Ovary (tissue), 9 donors: ENCODE data around the gene AMOTL2. TPM values are rescaled to one million over a fixed set of nuclear protein-coding genes. Genes with fewer than 3 reads are reported as not detected.

Experiments used
- DNase-seq, 5 donors: peaks; one replicate each; pipeline ENCODE4 v3.0.0-alpha.2; 2019 to 2020
- H3K27ac ChIP-seq, 2 donors: fragments of 200-600 bp; one replicate each; pipeline versions ENCODE4 v1.5.1 to v1.8.0; 2019 to 2022
- H3K27me3 ChIP-seq: fragments of 200-600 bp; one replicate; pipeline ENCODE4 v1.8.0; 2022
- H3K36me3 ChIP-seq: fragments of 200-600 bp; sonication (generic); one replicate; pipeline ENCODE4 v1.5.1; 2019
- H3K4me1 ChIP-seq: one replicate; pipeline ENCODE4 v1.8.1; 2013; ENCODE audit warnings: mild to moderate bottlenecking, moderate library complexity; ENCODE audit not compliant: insufficient read depth
- H3K4me3 ChIP-seq: fragments of 200-600 bp; sonication (generic); one replicate; pipeline ENCODE4 v1.5.1; 2017
- H3K9me3 ChIP-seq, 2 donors: fragments of 200-600 bp in 1 of 2; sonication (generic) in 1 of 2; one replicate each; pipeline versions ENCODE4 v1.5.1 to v1.8.1; 2013 to 2019; ENCODE audit warnings: mild to moderate bottlenecking in 1 of 2, moderate library complexity in 1 of 2
- CTCF ChIP-seq, 3 donors: fragments of 450-650 bp in 2 of 3; fragments of 200-600 bp in 1 of 3; IDR thresholded peaks; one replicate each; pipeline versions ENCODE4 v1.5.1 to v1.8.0; 2016 to 2022; ENCODE audit warnings: antibody characterized with exemption in 3 of 3, mild to moderate bottlenecking in 1 of 3
- EP300 ChIP-seq: sonication (generic); formaldehyde crosslinking; IDR thresholded peaks from one replicate; pipeline ENCODE4 v1.6.1; 2017; ENCODE audit warnings: antibody characterized with exemption
- POLR2A ChIP-seq: fragments of 450-650 bp; IDR thresholded peaks from one replicate; pipeline ENCODE4 v1.6.1; 2017; ENCODE audit warnings: antibody characterized with exemption, mild to moderate bottlenecking, moderate library complexity
- WGBS, 3 donors: extraction: QIAGEN DNeasy Blood & Tissue Kit in 1 of 3; methylation state at CpG; one replicate each; pipeline versions ENCODE4 v1.1.5 to v1.1.7; 2013 to 2017; 5-methylcytosine and 5-hydroxymethylcytosine counted together
- intact Hi-C, 4 donors: fragments of 100-400 bp; cut with DNase I; formaldehyde crosslinking; loops; one replicate each; pipeline versions ENCODE4 v1.11.0 to v1.15.1; 2022 to 2023
- polyA plus RNA-seq, 2 donors: library from polyadenylated mRNA; stranded (reverse); fragments of 200-250 nt in 1 of 2; fragments of 350-450 nt in 1 of 2; fragmentation: Illumina TruSeq in 1 of 2; extraction: RNeasy Lipid Tissue Mini Kit (QIAGEN cat#74804) in 1 of 2; gene quantifications; one replicate each; pipeline ENCODE4 v1.2.3, GENCODE V29; 2013 to 2014
- total RNA-seq, 7 donors: library from RNA; depleted of rRNA in 2 of 7; stranded (reverse); fragments of >200 nt in 2 of 7; fragmentation: NEBNext Ultra II Directional in 3 of 7; extraction: Animal tissue kit (Norgen Biotek cat#: 25700) in 3 of 7; gene quantifications; one replicate each; pipeline versions ENCODE4 v1.1.0 to v1.2.4, GENCODE V29; 2016 to 2023
- donor health status: DM: no; HTN: no; CAD: no; lungs with moderate emphysema.
- donor health status: DM: no; HTN: no; CAD: no.
- donor health status: Bipolar disorder and iron deficiency.
- donor health status: DM: yes; HTN: yes; CAD: no.
- donor health status: DM: no; HTN: no; CAD: no.
- donor health status: DM: yes; HTN: yes; CAD: no.

Gene AMOTL2
- total and polyA plus RNA-seq, 9 donors = 20.5 to 60.4 (median 42.4) TPM

GRCh38 chr3:134340982-134341365, 33.3 kb downstream of the AMOTL2 start:
- Histone ChIP-seq H3K27me3 (no peaks in the 10 kb centered on the region), H3K4me3 (no peak overlapping the region), H3K27ac (no peak overlapping the region), H3K36me3 (no peaks in the 10 kb centered on the region), H3K9me3 (no peaks in the 10 kb centered on the region), H3K4me1 (no peaks in the 10 kb centered on the region)
- TF ChIP-seq EP300 (no peak), POLR2A (no peak)
- WGBS, 3 donors = 39 to 70% (median 50%) methylated on average over 1 of the region's 1 CpG
- DNase-seq = no peak
- intact Hi-C loops = no loop called here

- H3K27me3 ChIP-seq = no peaks in the 10 kb centered on the region
- no peaks in the 10 kb centered on the region for H3K36me3 ChIP-seq
- WGBS, 3 donors = 45 to 83% (median 58%) methylated on average over 1 of the region's 1 CpG
- no peak for TF ChIP-seq EP300
- no peak for TF ChIP-seq CTCF (IDR thresholded peaks at IDR 0.05)
- TF ChIP-seq POLR2A = no peak
- no peak for DNase-seq
- no peaks in the 10 kb centered on the region for H3K4me1 ChIP-seq
- H3K9me3 ChIP-seq = no peaks in the 10 kb centered on the region
- intact Hi-C loops = no loop called here
- no peak overlapping the region for H3K27ac ChIP-seq
- H3K4me3 ChIP-seq = no peak overlapping the region
These were observed 33.8 kb downstream of the AMOTL2 start for GRCh38 chr3:134340362-134340981.

GRCh38 chr3:134339913-134340312, 34.3 kb downstream of the AMOTL2 start:
- no peaks in the 10 kb centered on the region for H3K4me1 ChIP-seq
- no peak overlapping the region for H3K27ac ChIP-seq

GRCh38 chr3:134339331-134339730, 34.9 kb downstream of the AMOTL2 start:
- no peak overlapping the region for H3K27ac ChIP-seq
- H3K4me1 ChIP-seq = peaks cover 3% of the 10 kb centered on the region
- intact Hi-C loops = no loop called here
- no peaks in the 10 kb centered on the region for H3K9me3 ChIP-seq
- no peaks in the 10 kb centered on the region for H3K36me3 ChIP-seq
- 90 to 96% (median 90%) methylated on average over 9 of the region's 9 CpGs for WGBS, 3 donors
- no peak for DNase-seq
- H3K27me3 ChIP-seq = no peaks in the 10 kb centered on the region
- TF ChIP-seq EP300 (no peak), POLR2A (no peak), CTCF (IDR thresholded peaks at IDR 0.05) (no peak)
- H3K4me3 ChIP-seq = no peak overlapping the region

More at GRCh38 chr3:134339913-134340312, 34.3 kb downstream of the AMOTL2 start:
- DNase-seq = no peak
- no peak for TF ChIP-seq CTCF (IDR thresholded peaks at IDR 0.05)
- TF ChIP-seq EP300 = no peak
- TF ChIP-seq POLR2A = no peak
- H3K27me3 ChIP-seq = no peaks in the 10 kb centered on the region
- H3K9me3 ChIP-seq = no peaks in the 10 kb centered on the region
- intact Hi-C loops = no loop called here
- 77 to 82% (median 79%) methylated on average over 5 of the region's 5 CpGs for WGBS, 3 donors
- H3K4me3 ChIP-seq = no peak overlapping the region
- no peaks in the 10 kb centered on the region for H3K36me3 ChIP-seq

- no peaks in the 10 kb centered on the region for H3K9me3 ChIP-seq
- DNase-seq = no peak
- H3K4me1 ChIP-seq = peaks cover 8% of the 10 kb centered on the region
- WGBS, 3 donors = 95 to 97% (median 97%) methylated on average over 5 of the region's 5 CpGs
- H3K4me3 ChIP-seq = no peak overlapping the region
- no peaks in the 10 kb centered on the region for H3K27me3 ChIP-seq
- no peak overlapping the region for H3K27ac ChIP-seq
- intact Hi-C loops = no loop called here
- H3K36me3 ChIP-seq = no peaks in the 10 kb centered on the region
- no peak for TF ChIP-seq POLR2A
- no peak for TF ChIP-seq CTCF (IDR thresholded peaks at IDR 0.05)
- no peak for TF ChIP-seq EP300
These were observed 35.6 kb downstream of the AMOTL2 start for GRCh38 chr3:134338516-134339261.
